Activated CD8-positive, alpha-beta memory T cell treated with anti-CD3 and anti-CD28 coated beads, Interleukin-2, amount 10 ng/mL, durations not matched to agents 7 days and 5 days (primary cell): ENCODE data around the gene ARHGEF2. TPM values are rescaled to one million over a fixed set of nuclear protein-coding genes. Genes with fewer than 3 reads are reported as not detected.
"Not testable (repeated sequence)": the region's sequence is repeated elsewhere in the genome, so short reads cannot be mapped to it uniquely, and the experiment has no call there.

Experiments
- ATAC-seq: fragments of 150-1000 bp; cut with Tn5 transposase; one replicate; pipeline ENCODE4 v1.10.0; 2021; ENCODE audit warnings: moderate library complexity
- CTCF ChIA-PET: fragments of 350-600 bp; sonication (Branson Sonifier 250); formaldehyde crosslinking; loops from one replicate; lab custom pipeline; 2021; ENCODE audit warnings: antibody characterized with exemption; lab: Charles Lee
- DNase-seq: peaks from one replicate; pipeline ENCODE4 v3.0.0-alpha.2; 2020
- H3K27ac Mint-ChIP-seq: one replicate; pipeline ENCODE4 v1.8.0; 2021; ENCODE audit warnings: mild to moderate bottlenecking, mixed read lengths
- H3K27me3 Mint-ChIP-seq: one replicate; pipeline ENCODE4 v1.8.0; 2021; ENCODE audit warnings: mixed read lengths
- H3K36me3 Mint-ChIP-seq: one replicate; pipeline ENCODE4 v1.8.0; 2021; ENCODE audit warnings: mild to moderate bottlenecking, mixed read lengths
- H3K4me1 Mint-ChIP-seq: one replicate; pipeline ENCODE4 v1.8.0; 2021; ENCODE audit warnings: mixed read lengths
- H3K4me3 Mint-ChIP-seq: one replicate; pipeline ENCODE4 v1.8.0; 2021; ENCODE audit warnings: mild to moderate bottlenecking, moderate library complexity, mixed read lengths
- H3K9me3 Mint-ChIP-seq: one replicate; pipeline ENCODE4 v1.8.0; 2022; ENCODE audit warnings: low read depth, mixed read lengths
- total RNA-seq, 2 experiments: library from RNA; stranded (reverse); gene quantifications; one replicate each; pipeline ENCODE4 v1.2.3, GENCODE V29; 2021

The ARHGEF2 gene
- total RNA-seq, 2 experiments from 2014 or later: 159 to 161 TPM

DNA sequence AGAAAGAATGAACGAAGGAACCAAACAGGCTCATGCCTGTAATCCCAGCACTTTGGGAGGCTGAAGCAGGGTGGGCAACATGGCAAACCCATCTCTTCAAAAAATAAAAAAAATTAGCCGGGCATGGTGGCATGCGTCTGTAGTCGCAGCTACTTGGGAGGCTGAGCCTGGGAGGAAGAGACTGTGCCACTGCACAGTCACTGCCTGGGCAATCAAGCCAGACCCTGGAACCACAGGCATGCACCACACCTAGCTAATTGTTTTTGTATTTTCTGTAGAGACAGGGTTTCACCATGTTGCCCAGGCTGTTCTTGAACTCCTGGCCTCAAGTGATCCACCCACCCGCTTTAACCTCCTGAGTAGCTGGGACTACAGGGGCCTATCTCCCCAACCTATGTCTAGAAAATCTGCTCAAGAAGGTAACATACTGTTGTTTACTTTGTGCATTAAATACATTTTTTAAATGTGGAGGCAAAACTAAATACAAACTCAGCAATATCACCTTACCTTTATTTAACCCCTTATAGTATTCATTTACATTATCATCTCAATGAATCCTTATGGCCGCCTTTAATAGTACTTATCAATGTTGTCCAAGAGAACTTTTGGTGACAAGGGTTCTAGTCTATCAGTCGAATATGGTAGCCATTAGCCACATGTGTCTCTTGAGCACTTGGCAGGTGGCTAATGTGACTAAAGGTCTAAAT lies 46.9 kb downstream of the ARHGEF2 start:
- Mint-ChIP-seq H3K4me3 (peak overlapping the region; percentile 58), H3K36me3 (peaks cover 48% of the 10 kb centered on the region), H3K27me3 (no peaks in the 10 kb centered on the region), H3K27ac (peak overlapping the region; percentile 61), H3K4me1 (peaks cover 49% of the 10 kb centered on the region), H3K9me3 (no peaks in the 10 kb centered on the region)
- ATAC-seq: no peak
- CTCF ChIA-PET: interaction anchor here (0.7 to 4.5 kb wide), 8 partner anchors 9 to 74 kb away, joined by 3 to 56 read pairs (median 6); partner anchors contain the start of gene ARHGEF2
- no peak for DNase-seq

DNA sequence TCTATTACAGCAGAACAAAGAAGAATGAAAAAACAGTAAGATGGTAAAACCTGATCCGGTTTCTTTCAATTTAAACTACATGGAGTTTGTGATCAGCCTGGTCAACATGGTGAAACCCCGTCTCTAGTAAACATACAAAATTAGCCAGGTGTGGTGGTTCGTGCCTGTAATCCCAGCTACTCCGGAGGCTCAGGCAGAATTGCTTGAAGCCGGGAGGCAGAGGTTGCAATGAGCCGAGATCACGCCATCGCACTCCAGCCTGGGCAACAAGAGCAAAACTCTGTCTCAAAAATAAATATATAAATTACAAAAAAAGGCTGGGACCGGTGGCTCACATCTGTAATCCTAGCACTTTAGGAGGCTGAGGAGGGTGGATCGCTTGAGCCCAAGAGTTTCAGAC lies 47.6 kb downstream of the ARHGEF2 start:
- not testable (repeated sequence) for H3K27ac Mint-ChIP-seq, ATAC-seq, H3K9me3 Mint-ChIP-seq, H3K27me3 Mint-ChIP-seq, DNase-seq
- H3K4me3 Mint-ChIP-seq: peak overlapping the region; percentile 58
- H3K4me1 Mint-ChIP-seq: peaks cover 45% of the 10 kb centered on the region
- CTCF ChIA-PET: interaction anchor here (0.7 to 2.4 kb wide), 6 partner anchors 8 to 59 kb away, joined by 3 to 9 read pairs (median 4); no protein-coding TSS in a partner anchor
- H3K36me3 Mint-ChIP-seq: peaks cover 53% of the 10 kb centered on the region

DNA sequence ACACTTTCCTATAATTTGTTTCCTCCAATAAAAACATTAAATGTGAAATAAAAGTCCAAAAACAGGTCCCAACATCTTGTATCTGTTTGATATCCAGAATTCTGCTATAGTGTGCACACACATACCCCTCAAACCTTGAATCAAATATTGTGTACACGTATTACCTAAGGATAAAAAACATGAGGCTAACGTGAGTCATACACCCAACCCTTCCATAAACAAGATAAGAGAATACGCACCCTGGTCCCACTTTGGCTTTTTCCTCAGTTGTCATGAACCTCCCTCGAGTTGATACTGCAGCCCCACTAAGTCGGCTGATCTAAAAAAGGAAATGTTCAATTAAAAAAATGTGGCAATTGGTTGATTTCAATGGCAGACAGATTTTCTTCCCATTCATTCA lies 49.3 kb downstream of the ARHGEF2 start:
- H3K27me3 Mint-ChIP-seq: no peaks in the 10 kb centered on the region
- H3K4me1 Mint-ChIP-seq: peaks cover 45% of the 10 kb centered on the region
- no peak overlapping the region for H3K4me3 Mint-ChIP-seq
- H3K27ac Mint-ChIP-seq: no peak overlapping the region
- DNase-seq: no peak
- ATAC-seq: no peak
- H3K36me3 Mint-ChIP-seq: peaks cover 58% of the 10 kb centered on the region
- CTCF ChIA-PET: interaction anchor here (0.9 to 1.8 kb wide), 3 partner anchors 10 to 14 kb away, joined by 3 to 9 read pairs (median 3); no protein-coding TSS in a partner anchor
- H3K9me3 Mint-ChIP-seq: no peaks in the 10 kb centered on the region

DNA sequence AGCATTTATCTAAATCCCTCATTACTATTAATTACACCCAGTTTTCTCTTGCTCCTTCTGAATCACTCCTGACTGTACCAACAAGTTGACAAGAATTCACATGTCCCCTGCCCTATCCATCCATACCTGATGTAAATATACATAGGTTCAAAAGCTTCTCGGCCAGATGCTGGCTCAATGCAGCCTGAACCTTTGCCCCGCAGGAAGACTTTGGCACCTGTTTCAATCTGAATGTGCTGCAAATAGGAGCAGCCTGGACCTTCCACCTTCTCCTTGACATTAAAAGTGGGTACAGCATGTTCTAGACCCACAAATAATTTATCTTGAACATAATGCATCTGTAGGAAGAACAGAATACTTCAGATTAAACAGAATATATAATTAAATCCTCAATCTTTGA lies 52.8 kb downstream of the ARHGEF2 start:
- Mint-ChIP-seq H3K9me3 (no peaks in the 10 kb centered on the region), H3K4me3 (no peak overlapping the region), H3K27ac (no peak overlapping the region), H3K27me3 (no peaks in the 10 kb centered on the region), H3K4me1 (peaks cover 24% of the 10 kb centered on the region), H3K36me3 (peaks cover 63% of the 10 kb centered on the region)
- ATAC-seq: no peak
- DNase-seq: no peak
- CTCF ChIA-PET: interaction anchor here (1.6 kb wide), 1 partner anchor 675 kb away, joined by 3 read pairs; no protein-coding TSS in a partner anchor

DNA sequence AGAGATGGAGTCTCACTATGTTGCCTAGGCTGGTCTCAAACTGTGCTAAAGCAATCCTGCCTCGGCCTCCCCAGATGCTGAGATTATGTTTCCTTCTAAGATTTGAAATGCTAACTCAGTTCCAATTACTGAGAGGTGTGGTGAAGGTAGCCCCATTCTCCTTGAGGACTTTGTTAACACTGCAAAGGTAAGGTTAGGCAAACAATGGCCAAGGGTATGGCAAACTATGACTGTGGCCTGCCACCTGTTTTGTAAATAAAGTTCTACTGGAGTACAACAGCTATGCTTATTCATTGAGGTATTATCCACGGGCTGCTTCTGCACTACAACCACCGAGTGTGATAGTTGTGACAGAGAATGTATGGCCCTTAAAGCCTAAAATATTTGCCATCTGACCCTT lies 57.6 kb downstream of the ARHGEF2 start:
- H3K4me3 Mint-ChIP-seq: no peak overlapping the region
- H3K9me3 Mint-ChIP-seq: no peaks in the 10 kb centered on the region
- ATAC-seq: no peak
- H3K27me3 Mint-ChIP-seq: no peaks in the 10 kb centered on the region
- H3K36me3 Mint-ChIP-seq: peaks cover 61% of the 10 kb centered on the region
- DNase-seq: no peak
- H3K27ac Mint-ChIP-seq: no peak overlapping the region
- peaks cover 9% of the 10 kb centered on the region for H3K4me1 Mint-ChIP-seq
- CTCF ChIA-PET: interaction anchor here (0.5 to 1.1 kb wide), 3 partner anchors 9 to 131 kb away, joined by 3 read pairs; no protein-coding TSS in a partner anchor

DNA sequence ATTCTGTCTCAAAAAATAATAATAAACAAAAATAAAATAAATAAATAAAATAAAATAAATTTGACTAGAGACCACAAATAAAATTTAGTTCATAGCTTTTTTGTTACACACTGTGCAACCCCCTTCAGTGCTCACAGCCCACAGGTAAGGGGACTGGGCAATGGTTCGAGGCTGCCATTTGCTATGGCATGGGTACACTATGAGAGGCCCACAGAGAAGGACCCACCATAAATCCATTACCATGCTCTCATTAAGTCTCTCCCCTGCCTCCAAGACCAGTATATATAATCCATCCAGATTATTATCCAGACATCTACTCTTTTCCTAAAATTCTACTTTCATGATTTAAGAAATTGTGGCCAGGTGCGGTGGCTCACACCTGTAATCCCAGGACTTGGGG lies 58.5 kb downstream of the ARHGEF2 start:
- no peaks in the 10 kb centered on the region for H3K9me3 Mint-ChIP-seq
- no peak overlapping the region for H3K4me3 Mint-ChIP-seq
- DNase-seq (no peak), ATAC-seq (no peak)
- no peaks in the 10 kb centered on the region for H3K27me3 Mint-ChIP-seq
- CTCF ChIA-PET: no interaction called here
- peaks cover 58% of the 10 kb centered on the region for H3K36me3 Mint-ChIP-seq
- H3K27ac Mint-ChIP-seq: no peak overlapping the region
- peaks cover 9% of the 10 kb centered on the region for H3K4me1 Mint-ChIP-seq

DNA sequence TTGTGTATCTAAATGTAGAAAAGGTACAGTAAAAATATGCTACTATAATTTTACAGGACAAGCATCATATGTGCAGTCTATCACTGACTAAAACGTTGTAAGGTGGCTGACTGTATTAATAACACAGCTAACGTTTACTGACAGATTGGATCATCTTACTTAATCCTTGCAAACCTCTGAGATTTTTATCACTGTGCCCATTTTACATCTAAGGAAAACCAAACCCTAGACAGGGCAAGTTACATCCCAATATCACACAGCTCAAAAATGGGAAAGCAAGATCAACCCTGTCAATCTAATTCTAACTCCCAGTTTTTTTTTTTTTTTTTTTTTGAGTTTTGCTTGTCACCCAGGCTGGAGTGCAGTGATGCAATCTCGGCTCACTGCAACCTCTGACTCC lies 59.7 kb downstream of the ARHGEF2 start:
- H3K27ac Mint-ChIP-seq: no peak overlapping the region
- no peak overlapping the region for H3K4me3 Mint-ChIP-seq
- peaks cover 65% of the 10 kb centered on the region for H3K36me3 Mint-ChIP-seq
- CTCF ChIA-PET: interaction anchor here (0.7 to 1.2 kb wide), 3 partner anchors 11 to 83 kb away, joined by 3 read pairs; no protein-coding TSS in a partner anchor
- H3K27me3 Mint-ChIP-seq: no peaks in the 10 kb centered on the region
- ATAC-seq (no peak), DNase-seq (no peak)
- peaks cover 9% of the 10 kb centered on the region for H3K4me1 Mint-ChIP-seq
- no peaks in the 10 kb centered on the region for H3K9me3 Mint-ChIP-seq

DNA sequence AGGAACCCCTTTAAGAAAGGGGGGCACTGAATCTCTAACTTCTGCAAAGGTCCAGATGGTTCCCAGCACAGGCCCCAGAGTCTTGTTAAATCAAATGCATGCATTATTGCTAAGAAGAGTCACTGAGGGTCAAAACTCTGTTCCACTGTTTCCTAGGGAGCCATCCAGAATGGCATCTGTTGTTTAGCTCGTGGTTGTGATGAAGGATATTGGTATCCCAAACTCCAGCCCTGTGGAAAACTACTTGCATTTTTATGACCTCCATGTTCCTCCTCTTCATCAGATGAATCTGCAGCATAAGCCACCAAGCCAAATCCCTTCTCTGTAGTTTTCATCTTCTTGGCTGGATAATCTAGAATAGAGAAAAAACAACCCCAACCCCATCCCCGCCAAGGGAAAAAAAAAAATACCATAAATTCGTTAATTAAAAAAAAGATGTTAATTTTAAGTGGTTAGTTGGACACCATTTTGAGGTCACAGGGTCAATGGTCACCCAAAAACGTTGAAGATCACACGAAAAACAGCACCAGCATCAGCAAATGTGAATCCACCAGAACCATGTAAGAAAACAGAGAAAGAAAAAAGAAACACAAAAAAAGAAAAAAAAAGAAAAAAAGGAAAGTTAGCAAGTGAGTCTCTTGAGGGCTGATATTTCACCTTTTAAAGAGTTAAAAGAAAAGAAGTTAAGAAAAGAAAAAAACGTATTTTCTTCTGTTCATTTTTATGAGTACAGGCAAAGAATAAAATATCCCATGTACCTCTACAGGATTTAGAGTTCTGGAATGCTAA lies 64.2 kb downstream of the ARHGEF2 start:
- DNase-seq (no peak), ATAC-seq (no peak)
- H3K36me3 Mint-ChIP-seq: peaks cover 59% of the 10 kb centered on the region
- H3K27ac Mint-ChIP-seq: no peak overlapping the region
- no peaks in the 10 kb centered on the region for H3K27me3 Mint-ChIP-seq
- CTCF ChIA-PET: no interaction called here
- no peaks in the 10 kb centered on the region for H3K9me3 Mint-ChIP-seq
- no peak overlapping the region for H3K4me3 Mint-ChIP-seq
- H3K4me1 Mint-ChIP-seq: peaks cover 23% of the 10 kb centered on the region

DNA sequence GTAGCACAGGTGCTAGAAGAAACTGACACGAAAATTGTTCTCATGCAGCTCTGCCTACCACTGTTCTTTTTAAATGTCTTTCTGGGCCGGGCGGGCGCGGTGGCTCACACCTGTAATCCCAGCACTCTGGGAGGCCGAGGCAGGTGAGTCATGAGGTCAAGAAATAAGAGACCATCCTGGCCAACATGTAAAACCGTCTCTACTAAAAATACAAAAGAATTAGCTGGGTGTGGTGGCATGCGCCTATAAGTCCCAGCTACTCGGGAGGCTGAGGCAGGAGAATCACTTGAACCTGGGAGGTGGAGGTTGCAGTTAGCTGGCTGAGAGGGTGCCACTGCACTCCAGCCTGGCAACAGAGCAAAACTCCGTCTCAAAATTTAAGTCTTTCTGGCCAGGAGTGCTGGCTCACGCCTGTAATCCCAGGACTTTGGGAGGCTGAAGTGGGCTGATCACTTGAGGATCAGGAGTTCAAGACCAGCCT lies 66.3 kb downstream of the ARHGEF2 start:
- Mint-ChIP-seq H3K9me3 (no peaks in the 10 kb centered on the region), H3K27me3 (no peaks in the 10 kb centered on the region), H3K4me1 (peaks cover 25% of the 10 kb centered on the region), H3K4me3 (peak overlapping the region; percentile 90), H3K36me3 (peaks cover 51% of the 10 kb centered on the region), H3K27ac (peak overlapping the region; percentile 95)
- CTCF ChIA-PET: interaction anchor here (0.8 to 1.4 kb wide), 5 partner anchors 9 to 154 kb away, joined by 3 to 4 read pairs (median 3); partner anchors contain the start of gene KHDC4
- no peak for ATAC-seq
- DNase-seq: no peak

DNA sequence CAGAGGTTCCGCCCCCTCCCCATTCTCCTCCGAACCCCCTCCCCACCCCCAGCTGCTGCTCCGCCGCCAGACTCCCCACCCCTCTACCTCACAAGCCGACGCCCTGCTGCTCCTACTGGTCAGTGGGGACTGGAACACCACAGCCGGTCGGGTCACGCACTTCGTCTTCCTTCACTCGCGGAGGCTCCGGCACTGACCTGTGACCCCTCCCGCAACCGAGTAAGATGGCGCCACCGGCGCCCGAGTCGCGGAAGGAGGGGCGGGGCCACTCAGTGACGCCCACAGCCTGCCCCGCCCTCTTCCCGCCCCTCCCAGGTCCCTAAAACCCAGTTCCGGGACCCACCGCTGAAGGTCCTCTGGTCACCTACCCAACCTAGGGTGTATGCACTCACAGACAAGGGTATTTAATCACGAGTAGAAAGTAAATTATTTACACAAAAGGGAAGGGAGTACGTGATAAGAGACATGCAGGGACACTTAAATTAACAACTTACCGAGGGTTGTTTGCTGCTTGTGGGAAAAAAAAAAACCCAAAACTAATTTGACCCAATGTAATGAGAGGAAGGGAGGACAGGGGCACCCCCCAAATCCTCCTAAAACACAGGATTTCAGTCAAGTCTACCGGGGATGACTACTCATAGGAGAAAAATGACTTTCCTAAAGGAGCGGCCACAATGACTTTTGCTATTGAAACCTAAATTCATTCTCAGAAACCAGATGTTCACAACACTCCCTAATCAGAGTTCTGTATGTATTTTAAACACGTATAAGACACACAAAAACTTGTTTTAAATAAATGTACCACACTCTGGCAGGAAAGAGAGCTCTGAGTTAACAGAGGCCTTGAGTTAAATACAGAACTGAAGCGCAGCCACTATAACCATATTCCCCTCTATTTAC lies 66.9 kb downstream of the ARHGEF2 start, which contains the start of gene RIT1:
TSS of gene RIT1 (minus strand) at position 194 of the 900 bp plus-strand sequence. CDS start 588 bp downstream, outside the sequence.
- DNase-seq (peak; percentile 92), ATAC-seq (peak; percentile 97)
- Mint-ChIP-seq H3K4me1 (peaks cover 25% of the 10 kb centered on the region), H3K4me3 (peak within 1 kb of the TSS; percentile 90), H3K36me3 (peaks cover 44% of the 10 kb centered on the region), H3K27me3 (no peaks in the 10 kb centered on the region), H3K27ac (peak within 1 kb of the TSS; percentile 95), H3K9me3 (no peaks in the 10 kb centered on the region)
- CTCF ChIA-PET: interaction anchor here (0.8 to 1.4 kb wide), 5 partner anchors 10 to 155 kb away, joined by 3 to 4 read pairs (median 3); partner anchors contain the start of gene KHDC4

DNA sequence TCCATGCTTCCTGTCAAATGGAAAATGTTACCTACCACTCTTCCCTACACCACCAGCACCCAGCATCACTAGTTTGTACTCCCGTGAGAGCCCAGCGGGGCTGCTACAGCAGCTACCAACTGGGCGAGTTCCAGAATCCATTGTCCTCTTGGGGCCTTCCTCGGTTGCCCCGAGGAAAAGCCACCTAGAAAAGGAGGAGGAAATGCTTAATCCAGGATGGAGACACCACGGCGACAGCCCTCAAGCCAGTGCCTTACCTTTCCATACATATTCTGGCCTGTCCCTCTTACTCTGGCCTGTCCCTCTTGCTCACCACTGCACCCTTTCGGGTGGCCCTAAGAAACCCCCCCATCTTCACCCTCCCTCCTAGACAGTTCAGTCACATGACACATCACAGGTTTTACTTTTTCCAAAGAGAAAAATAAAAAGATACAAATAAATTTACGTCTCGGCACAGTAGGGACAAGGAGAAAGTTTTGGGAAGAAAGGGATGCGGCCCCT lies 67.7 kb downstream of the ARHGEF2 start:
- peaks cover 26% of the 10 kb centered on the region for H3K4me1 Mint-ChIP-seq
- H3K27me3 Mint-ChIP-seq: no peaks in the 10 kb centered on the region
- ATAC-seq (peak; percentile 28), DNase-seq (peak; percentile 46)
- peak overlapping the region; percentile 90 for H3K4me3 Mint-ChIP-seq
- H3K9me3 Mint-ChIP-seq: no peaks in the 10 kb centered on the region
- H3K27ac Mint-ChIP-seq: peak overlapping the region; percentile 95
- CTCF ChIA-PET: interaction anchor here (0.8 kb wide), 1 partner anchor 52 kb away, joined by 3 read pairs; no protein-coding TSS in a partner anchor
- peaks cover 43% of the 10 kb centered on the region for H3K36me3 Mint-ChIP-seq

DNA sequence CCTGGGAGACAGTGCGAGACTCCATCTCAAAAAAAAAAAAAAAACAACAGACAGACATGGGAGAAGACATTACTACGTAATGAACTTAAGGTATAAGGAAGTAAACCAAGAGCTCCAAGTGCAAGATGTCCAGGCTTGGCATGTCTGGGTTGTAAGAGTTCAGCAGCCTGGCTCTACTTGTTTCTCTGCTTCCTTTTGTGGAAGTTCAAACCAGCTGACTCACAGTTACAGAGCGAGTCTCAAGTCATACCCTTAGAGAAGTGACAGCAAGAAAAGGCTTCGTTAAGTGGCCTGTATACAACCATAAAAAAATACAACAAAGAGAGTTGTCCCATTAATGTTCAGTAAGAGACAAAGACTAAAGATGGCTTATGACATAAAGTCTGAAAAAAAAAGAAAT lies 68.5 kb downstream of the ARHGEF2 start:
- DNase-seq (no peak), ATAC-seq (no peak)
- H3K4me3 Mint-ChIP-seq: peak overlapping the region; percentile 90
- peaks cover 41% of the 10 kb centered on the region for H3K36me3 Mint-ChIP-seq
- H3K27me3 Mint-ChIP-seq: no peaks in the 10 kb centered on the region
- H3K4me1 Mint-ChIP-seq: peaks cover 26% of the 10 kb centered on the region
- CTCF ChIA-PET: interaction anchor here (0.7 to 0.8 kb wide), 3 partner anchors 52 to 116 kb away, joined by 3 read pairs; no protein-coding TSS in a partner anchor
- H3K9me3 Mint-ChIP-seq: no peaks in the 10 kb centered on the region
- peak overlapping the region; percentile 95 for H3K27ac Mint-ChIP-seq
